NCI-H345 treated with DMSO at 0.1 percent for 48 hours (cell line): ENCODE results near the gene PRKCQ.

Source experiments
- DNase-seq: peaks from one replicate; lab custom pipeline; 2025; ENCODE audit not compliant: unreplicated experiment; lab: John Stamatoyannopoulos, UW

Gene PRKCQ

DNA sequence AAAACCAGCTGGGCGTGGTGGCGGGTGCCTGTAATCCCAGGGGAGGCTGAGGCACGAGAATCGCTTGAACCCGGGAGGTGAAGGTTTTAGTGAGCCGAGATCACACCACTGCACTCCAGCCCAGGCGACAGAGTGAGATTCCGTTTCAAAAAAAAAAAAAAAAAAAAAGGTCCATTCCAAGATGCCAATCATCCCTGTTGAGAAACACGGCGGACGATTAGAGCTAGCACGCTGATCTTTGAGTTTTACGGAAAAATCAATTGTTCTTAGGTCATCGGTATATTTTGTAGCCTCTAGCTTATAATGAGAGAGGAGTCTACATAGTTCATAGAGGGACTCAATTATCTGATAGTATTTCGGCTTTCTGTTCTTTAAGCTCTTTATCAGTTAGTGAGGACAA, 169.2 kb downstream of the PRKCQ start:
- no peak for DNase-seq

DNA sequence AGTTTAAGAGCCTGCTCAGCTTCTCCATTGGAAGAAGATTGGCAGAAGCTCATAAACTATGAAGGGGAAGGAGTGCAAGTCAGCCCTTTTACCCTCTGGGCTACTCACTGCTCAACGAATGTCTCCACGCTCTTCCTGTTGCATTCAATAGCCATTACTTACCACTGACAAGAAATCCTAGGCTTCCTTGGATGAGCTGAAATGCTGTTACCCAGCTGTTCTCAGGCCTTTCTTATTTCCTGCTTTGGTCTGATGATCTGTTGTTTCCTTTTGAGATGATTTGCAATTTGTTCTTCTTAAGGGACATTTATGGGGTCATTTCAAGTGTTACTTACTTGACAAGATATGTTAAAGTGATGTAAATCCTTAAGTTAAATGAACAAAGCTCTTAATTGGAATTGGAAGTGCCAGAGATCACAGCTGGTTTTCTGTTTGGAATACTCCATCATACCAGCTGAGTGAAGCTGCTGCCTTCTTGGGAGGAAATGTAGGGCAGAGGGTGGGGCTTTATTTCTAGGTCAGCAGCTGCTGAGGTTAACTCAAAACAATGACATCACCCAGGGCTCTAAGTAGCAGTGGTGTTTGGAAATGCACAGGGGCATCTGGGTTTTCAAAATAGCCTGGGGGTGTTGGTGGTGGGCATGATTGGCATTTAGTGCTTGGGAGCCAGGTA, 170.0 kb downstream of the PRKCQ start:
- no peak for DNase-seq

DNA sequence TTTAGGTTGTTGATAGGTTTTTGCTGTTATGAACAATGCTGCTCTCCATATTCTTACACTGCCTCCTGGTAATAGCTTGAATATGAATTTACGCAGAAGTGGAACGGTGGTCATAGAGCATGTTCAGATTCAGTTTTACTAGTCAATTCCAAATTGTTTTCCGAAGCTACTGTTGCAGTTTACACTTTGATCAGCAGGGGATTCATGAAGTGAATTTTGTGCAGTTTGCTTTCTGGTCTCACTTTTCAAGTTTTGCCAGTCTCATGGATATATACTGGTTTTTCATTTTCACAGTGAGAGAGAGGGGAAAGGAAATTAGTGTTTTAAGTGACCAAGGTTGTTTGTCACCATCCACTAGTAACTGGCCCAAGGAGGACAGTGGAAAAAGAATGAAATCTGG, 171.3 kb downstream of the PRKCQ start:
- DNase-seq, result no peak

DNA sequence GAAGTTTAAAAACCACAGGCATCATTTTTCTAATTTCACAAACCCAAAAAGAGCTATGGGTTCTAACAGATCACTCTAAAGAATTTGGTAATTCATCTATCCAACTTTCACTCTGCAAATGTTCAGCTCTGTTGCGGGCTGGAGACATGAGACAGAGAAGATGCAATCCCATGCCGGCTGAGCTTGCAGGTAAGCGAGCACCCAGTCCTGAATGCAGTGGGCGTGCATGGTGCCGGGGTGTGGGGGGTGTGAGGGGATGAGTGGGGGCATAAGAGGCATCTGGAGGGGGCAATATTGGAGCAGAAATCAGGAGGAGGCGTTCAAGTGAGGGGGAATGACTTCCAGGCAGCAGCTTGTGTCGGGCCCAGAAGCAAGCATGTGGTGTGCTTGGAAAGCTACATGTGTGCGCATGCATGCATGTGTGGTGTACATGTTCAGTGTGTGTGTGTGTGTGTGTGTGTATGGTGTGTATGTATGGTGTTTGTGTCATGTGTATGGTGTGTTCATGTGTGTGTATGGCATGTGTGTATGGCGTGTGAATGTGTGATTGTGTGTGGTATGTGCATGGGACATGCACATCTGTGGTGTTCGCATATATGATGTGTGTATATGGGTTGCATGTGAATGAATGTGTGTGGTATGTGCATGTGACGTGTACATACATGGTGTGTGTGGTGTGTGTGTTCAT, 172.9 kb downstream of the PRKCQ start:
- no peak for DNase-seq

DNA sequence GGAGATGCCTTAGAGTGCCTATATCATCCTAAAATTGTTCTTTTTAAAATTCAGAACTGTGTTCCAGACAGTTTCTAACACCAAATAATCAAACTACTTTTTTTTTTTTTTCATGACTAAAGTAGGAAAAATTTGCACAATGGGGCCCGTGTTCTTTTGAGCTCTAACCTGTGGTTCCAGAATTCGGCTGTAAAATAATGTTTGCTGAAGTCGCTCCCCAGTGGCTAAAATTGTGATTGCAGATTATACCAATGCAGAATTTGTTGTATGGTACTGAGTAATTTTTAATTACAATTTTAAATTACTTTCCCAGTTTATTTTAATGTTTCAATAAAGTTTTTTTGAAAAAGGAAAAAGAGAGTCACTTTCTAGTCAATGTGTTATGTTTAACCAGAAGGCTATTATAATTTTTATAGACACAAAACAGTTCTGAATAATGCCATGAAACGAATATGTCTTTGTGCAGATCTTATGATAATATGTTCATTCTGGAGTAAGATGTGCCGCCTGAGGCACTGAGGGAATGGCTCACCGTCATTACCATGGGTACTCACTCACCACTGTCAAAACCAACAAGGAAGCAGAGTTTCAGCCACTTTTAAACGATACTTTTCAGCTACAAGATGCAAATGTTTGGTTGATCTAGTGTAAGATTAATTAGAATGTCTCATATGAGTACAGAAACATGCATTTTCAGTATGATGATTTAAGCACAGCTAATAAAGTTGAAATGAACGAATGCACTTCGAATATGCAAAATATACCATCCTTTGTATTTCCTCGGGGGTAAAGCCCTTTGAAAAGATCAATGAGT, 173.6 kb downstream of the PRKCQ start:
- DNase-seq, result no peak

DNA sequence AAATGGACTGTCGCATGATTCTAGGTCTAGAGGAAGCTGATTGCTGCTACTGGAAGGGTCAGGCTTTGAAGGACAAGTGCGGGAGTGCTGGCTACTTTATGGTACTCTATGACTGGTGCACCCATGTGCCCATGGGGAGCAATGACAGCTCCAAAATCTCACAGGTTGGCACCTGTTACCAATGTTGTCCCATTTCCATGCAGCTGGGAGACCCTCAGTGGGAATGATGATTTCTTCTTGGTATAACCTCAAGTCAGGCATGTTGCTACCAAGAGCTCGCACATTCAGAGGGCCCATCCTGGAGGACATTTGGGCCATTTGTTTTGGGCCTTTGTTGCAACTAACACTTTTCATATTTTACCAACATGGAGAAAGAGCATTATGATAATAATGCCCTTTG, 174.4 kb downstream of the PRKCQ start:
- no peak for DNase-seq

DNA sequence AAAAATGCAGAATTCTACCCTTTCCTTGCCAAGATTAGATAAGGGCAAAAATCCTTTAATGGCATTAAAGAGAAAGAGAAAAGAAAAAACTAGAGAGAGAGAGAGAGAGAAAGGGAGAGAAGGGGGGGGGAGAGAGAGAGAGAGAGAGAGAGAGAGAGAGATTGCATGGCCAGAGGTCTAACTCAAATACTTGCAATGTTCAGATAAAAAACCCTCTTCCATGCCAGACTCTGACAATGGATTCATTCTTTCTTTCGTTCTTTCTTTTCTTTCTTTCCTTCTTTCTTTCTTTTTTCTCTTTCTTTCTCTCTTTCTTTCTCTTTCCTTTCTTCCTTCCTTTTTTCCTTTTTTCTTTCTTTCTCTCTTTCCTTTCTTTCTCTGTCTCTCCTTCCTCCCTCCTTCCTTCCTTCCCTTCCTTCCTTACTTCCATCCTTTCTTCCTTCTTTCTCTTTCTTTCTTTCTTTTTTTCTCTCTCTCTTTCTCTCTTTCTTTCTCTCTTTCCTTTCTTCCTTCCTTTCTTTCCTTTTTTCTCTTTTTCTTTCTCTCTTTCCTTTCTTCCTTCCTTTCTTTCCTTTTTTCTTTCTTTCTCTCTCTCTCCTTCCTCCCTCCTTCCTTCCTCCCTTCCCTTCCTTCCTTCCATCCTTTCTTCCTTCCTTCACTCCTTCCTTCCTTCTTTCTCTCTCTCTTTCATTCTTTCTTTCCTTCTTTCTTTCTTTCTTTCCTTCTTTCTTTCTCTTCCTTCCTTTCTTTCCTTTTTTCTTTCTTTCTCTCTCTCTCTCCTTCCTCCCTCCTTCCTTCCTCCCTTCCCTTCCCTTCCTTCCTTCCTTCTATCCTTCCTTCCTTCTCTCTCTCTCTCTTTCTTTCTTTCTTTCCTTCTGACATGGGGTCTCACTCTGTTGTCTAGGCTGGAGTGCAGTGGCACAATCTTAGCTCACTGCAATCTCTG, 175.7 kb downstream of the PRKCQ start:
- DNase-seq, result no peak

DNA sequence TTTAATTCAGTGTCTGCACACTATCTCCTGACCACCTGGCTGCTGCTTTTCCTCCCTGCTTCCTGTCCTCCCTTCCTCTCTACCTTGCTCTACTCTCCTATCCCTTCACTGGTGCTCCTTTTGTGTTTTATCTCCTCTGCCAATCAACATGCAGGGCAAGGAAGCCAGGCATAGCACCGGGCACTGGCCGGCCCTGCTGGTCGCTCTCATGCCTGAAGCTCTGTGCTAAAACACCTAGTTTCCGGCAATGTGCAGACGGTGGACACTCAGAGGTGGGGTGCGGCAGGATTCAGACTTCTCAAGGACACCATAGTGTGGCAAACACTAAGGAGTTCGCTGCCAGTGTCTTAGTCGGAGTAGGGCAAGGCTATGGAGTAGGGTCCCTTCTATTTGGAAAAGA, 177.1 kb downstream of the PRKCQ start:
- DNase-seq, result no peak

DNA sequence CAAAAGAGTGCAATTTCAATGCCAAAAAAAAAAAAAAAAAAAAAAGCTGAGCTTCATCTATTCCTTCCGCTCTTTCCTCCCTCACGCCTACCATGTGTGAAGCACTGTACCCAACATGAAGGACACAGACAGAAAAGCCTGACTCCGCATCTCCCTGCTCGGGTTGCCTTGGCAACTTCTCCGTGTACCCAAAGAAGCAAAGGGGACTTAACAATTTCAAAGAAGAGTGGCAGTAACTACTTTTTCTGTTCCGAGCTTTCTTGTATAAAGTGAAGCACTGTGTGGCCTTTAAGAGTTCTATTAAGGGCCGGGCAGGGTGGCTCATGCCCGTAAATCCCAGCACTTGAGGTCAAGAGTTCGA, 177.7 kb downstream of the PRKCQ start:
- DNase-seq, result no peak

DNA sequence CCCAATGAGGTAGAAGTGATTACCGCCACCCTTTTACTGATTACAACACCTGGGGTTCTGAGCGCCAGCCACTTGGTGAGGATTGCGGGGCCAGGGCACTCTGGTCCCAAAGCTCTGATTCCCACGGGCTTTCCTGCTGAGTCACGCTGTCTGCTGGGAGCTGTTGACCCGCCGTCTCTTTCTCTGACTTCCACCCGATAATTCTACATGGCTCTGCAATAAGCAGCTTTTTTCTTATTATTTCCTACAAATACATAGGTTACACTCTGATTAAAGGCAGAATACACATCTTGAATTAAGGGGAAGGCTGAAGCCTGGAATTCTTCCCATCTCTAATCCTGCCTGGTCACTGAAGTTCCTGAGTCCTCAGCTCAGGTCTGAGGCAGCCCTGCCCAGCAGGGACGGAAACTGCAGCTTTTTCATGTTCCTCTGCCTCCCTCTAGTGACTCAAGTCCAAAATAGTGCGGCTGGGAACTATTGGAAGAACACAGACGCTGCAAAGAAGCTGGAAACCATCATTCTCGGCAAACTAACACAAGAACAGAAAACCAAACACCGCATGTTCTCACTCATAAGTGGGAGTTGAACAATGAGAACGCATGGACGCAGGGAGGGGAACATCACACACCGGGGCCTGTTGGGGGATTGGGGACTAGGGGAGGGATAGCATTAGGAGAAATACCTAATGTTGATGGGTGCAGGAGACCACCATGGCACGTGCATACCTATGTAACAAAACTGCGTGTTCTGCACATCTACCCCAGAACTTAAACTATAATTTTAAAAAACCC, 178.3 kb downstream of the PRKCQ start:
- DNase-seq, result peak; percentile 54

DNA sequence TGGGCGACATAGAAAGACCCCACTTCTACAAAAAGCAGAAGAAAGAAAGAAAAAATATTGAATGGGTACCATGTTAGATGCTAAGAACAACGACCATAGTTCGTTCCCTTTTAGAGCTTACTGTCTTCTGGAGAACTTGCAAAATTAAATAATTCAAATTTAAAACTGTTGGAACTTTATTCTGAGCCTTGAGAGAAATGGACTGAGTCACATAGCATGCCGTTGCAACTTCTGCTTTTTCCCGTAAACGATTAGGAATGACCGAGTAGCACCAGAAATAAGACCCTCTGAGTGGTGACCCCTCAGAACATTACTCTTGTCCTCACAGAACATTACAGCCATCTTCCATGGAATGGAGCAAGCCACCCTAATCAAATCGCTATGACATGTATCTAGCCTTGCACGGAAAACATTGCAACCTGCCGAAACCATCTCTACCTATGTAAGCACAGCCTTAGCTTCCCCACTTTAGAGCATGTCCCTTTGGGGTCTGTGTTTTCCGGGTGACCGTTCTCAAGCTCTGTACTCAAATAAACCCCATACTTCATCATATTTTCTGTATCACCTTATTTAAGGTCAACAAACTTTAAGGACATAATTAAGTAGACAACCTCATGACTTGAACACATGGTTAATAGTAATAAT, 179.1 kb downstream of the PRKCQ start:
- DNase-seq, result no peak

DNA sequence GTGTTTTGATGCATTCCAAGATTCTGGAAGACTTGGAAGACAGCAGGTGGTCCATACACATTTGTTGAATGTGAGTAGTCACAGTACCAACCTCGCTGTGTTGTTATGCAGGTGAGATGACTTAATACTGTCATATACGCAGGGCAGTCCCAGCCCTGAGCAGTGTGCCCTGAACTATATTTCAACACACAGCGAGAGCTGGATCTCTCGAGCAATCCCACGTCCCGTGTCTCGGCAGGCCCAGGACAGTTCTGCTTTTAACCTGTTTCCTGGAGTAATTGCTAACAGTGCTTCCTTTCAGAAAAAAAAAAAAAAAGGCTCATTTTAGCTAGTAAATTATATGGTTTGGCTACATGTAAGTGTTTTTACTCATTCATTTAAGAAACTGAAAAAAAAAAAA, 179.7 kb downstream of the PRKCQ start:
- no peak for DNase-seq

DNA sequence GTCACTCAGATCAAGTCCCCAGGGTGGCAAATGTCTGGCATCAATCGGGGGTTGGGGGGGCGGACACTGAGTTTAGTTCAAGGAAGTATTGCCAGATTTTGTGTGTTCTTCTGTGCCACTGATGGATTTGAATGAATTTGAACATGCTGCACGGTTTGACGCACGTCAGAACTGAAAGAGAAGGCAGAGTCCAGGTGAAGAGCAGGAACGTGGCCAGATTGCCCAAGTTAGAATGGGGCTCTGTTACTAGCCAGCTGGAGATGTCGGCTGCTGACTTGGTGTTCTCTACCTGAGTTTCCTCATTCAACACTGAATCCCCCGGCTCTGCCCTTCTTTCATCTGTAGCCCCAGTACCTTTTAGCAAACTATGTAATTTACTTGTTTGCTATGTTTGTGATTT, 180.2 kb downstream of the PRKCQ start:
- no peak for DNase-seq

DNA sequence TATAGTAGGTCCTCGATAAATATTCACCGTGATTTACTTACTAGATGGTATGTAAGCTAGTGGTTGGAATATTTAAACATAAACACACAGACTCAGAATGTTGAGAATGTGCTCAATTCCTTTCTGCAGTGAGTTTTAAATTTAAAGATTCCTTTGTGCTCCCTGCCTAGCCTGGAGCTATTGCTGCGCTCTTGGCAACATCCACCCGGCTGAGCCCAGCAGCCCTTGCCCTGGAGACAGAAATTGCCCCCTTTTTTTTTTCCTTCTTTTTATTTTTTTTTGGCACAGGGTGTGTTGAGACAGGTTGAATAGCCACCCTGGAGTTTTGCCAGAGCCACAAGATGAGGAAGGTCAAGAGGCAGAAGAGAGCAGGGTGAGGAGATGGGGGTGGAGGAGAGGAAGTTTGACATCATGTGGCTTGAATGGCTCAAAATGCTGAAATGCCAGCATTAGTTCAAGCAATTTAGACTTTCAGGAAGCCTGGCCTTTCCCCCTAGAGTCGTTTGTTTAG, 180.8 kb downstream of the PRKCQ start:
- no peak for DNase-seq

DNA sequence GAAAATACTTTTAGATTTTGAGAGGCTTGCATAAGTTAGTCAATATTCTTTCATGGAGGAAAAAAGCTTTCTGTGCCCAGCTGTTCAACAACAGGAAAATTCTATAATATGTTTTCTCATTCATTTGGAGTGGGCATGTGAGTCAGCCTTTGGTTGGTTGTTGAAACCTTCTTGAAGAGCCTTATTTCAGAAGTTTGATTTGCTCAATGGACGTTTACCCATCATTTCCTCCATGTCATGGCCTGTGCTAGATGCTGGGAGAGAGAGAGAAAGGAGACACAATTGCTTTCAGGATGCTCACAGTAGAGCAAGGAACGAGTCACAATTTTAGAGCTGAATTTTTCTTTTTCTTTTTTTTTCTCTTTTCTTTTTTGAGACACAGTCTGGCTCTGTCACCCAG, 181.7 kb downstream of the PRKCQ start:
- DNase-seq, result no peak

DNA sequence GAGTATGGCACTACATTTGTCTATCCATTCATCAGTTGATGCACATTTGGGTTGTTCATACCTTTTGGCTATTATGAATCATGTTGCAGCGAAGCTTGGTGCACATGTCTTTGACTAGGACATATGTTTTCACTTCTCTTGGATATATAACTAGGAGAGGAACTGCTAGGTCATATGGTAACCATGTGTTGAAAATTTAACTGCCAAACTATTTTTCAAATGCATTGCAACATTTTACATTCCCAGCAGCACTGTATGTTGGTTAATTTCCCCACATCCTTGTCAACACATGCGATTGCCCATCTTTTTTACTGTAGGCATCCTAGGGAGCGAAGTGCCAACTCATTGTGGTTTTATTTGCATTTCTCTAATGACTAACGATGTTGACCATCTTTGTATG, 183.4 kb downstream of the PRKCQ start:
- no peak for DNase-seq

DNA sequence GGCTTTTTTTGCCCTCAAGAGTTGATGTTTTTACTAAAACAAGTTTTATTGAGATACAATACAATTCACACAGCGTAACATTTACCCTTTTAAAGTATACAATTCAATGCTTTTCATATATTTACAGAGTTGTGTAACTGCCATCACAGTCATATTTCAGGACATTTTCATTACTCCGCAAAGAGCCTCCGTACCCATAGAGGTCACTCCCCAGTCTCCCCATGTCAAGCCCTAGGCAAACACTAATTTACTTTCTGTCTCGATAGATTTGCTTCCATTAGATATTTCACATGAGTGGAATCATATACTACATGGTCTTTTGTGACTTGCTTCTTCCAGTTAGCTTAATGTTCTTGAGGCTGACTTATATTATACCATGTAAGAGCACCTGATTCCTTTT, 183.8 kb downstream of the PRKCQ start:
- no peak for DNase-seq

DNA sequence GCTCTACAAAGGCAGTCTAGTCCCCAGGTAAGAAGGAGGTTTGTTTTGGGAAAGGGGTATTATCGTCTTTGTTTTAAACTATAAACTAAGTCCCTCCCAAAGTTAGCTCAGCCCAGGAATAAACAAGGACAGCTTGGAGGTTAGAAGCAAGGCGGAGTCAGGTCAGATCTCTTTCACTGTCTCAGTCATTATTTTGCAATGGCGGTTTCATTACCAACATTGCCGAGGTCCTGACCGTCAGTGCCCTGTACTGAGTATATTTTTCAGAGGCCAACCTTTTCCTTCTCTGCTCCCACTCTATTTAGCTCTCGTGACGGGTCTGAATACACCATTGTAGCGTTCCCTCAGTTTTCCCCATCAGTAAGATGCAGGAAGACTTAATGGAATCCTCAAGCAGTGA, 184.5 kb downstream of the PRKCQ start:
- DNase-seq, result no peak

DNA sequence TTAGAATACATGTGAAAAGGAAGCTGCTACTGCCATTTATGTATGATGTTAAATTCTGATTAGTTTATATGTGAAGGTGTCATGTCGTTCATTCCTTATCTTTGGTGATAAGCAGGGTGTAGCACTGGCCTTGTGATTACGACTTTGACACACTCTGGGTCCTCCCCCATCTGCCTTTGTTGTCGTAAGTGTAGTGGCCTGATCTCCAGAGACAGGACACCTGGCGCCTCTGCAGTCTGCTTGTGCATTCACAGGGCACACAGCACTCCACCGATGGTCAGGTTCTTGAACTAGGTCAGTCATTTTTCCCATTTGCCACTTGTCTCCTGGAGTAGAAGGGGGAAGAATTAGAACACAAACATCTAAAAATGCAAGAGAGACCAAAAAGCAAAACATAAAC, 186.0 kb downstream of the PRKCQ start:
- no peak for DNase-seq

DNA sequence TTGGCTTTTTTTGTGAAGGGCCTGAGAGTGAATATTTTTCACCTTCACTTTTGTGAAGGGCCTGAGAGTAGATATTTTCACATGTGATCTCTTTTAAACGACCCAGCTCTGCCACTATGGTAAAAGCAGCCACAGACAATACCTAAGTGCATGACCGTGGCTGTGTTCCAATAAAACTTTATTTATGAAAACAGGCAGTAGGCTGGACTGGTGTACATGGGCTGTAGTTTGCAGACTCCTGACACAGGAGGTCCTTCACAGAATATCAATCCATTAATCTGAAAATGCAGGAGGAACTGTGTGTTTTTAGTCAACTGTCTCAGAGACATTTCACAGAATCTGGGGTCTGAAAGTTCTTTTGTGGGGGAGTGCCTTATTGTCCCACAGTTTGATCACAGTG, 186.9 kb downstream of the PRKCQ start:
- no peak for DNase-seq
